ENCODE results near the gene LRRC8E. TPM values are rescaled to one million over a fixed set of nuclear protein-coding genes. Genes with fewer than 3 reads are reported as not detected.

The LRRC8E gene
- total and polyA plus RNA-seq, 7 donors, result 0.23 to 1.2 (median 1.2) TPM; not detected in 4

- peaks cover 0 to 47% (median 44%) of the 10 kb centered on the region in 4 donors for H3K4me1 ChIP-seq
- intact Hi-C loops (cut with DNase I), result loop anchor here (2.0 kb wide), 1 partner anchor 15 kb away; the partner anchor contains the start of gene SNAPC2
- no peaks in the 10 kb centered on the region for H3K27me3 ChIP-seq
- DNase-seq, result no peak
- no peak overlapping the region for H3K4me3 ChIP-seq
- H3K27ac ChIP-seq, result no peak overlapping the region
- H3K36me3 ChIP-seq, result peaks cover 12 to 42% (median 25%) of the 10 kb centered on the region in 4 donors
- 87 to 92% methylated on average over 10 of the region's 10 CpGs for WGBS, 2 donors
- no peak for TF ChIP-seq POLR2A (IDR thresholded peaks at IDR 0.05)
- TF ChIP-seq EP300 (IDR thresholded peaks at IDR 0.05), result no peak
- no peak for TF ChIP-seq POLR2AphosphoS5 (IDR thresholded peaks at IDR 0.05)
- no peak for TF ChIP-seq CTCF (IDR thresholded peaks at IDR 0.05)
- H3K9me3 ChIP-seq, result no peaks in the 10 kb centered on the region
These were observed 17.5 kb downstream of the LRRC8E start for GRCh38 chr19:7905859-7906258.

DNA sequence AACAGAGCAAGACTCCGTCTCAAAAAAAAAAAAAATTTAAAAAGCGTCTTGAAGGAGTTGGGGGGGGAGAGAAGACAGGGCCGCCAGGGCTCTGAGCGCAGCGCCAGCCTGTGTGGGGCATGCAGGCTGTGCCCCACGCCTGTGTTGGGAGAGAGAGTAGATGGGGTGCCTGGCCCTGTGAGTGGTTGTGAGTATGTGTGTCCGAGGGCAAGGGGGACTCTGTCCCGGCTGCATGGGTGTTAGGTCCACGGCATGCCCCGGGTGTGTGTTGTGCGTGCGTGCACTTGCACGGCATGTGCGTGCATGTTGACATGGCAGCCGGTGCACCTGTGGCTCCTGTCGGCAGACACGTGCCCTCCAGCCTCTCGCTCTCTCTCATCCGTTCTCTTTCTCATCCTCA lies 18.8 kb downstream of the LRRC8E start:
- intact Hi-C loops (cut with DNase I), result no loop called here
- Histone ChIP-seq H3K36me3 (peaks cover 25 to 55% (median 38%) of the 10 kb centered on the region in 4 donors), H3K27ac (no peak overlapping the region), H3K4me1 (peaks cover 0 to 47% (median 44%) of the 10 kb centered on the region in 4 donors), H3K9me3 (no peaks in the 10 kb centered on the region), H3K27me3 (no peaks in the 10 kb centered on the region), H3K4me3 (no peak overlapping the region)
- 94 to 96% methylated on average over 19 of the region's 19 CpGs for WGBS, 2 donors
- no peak for TF ChIP-seq POLR2AphosphoS5 (IDR thresholded peaks at IDR 0.05)
- no peak for TF ChIP-seq EP300 (IDR thresholded peaks at IDR 0.05)
- TF ChIP-seq POLR2A (IDR thresholded peaks at IDR 0.05), result no peak
- TF ChIP-seq CTCF (IDR thresholded peaks at IDR 0.05), result no peak
- DNase-seq, result no peak

GRCh38 chr19:7907544-7907943 lies 19.2 kb downstream of the LRRC8E start:
- Histone ChIP-seq H3K27me3 (no peaks in the 10 kb centered on the region), H3K27ac (no peak overlapping the region), H3K4me1 (peaks cover 0 to 45% (median 43%) of the 10 kb centered on the region in 4 donors), H3K36me3 (peaks cover 29 to 59% (median 42%) of the 10 kb centered on the region in 4 donors), H3K9me3 (no peaks in the 10 kb centered on the region), H3K4me3 (no peak overlapping the region)
- DNase-seq, result no peak
- no peak for TF ChIP-seq EP300 (IDR thresholded peaks at IDR 0.05)
- no peak for TF ChIP-seq POLR2A (IDR thresholded peaks at IDR 0.05)
- TF ChIP-seq CTCF (IDR thresholded peaks at IDR 0.05), result no peak
- no peak for TF ChIP-seq POLR2AphosphoS5 (IDR thresholded peaks at IDR 0.05)
- WGBS, 2 donors, result 92% methylated on average over 11 of the region's 11 CpGs
- intact Hi-C loops (cut with DNase I), result no loop called here

- WGBS, 2 donors, result 84 to 85% methylated on average over 14 of the region's 14 CpGs
- Histone ChIP-seq H3K9me3 (no peaks in the 10 kb centered on the region), H3K27ac (no peak overlapping the region), H3K27me3 (no peaks in the 10 kb centered on the region), H3K36me3 (peaks cover 35 to 65% (median 46%) of the 10 kb centered on the region in 4 donors), H3K4me1 (peaks cover 0 to 38% (median 36%) of the 10 kb centered on the region in 4 donors), H3K4me3 (no peak overlapping the region)
- intact Hi-C loops (cut with DNase I), result no loop called here
- no peak for TF ChIP-seq POLR2AphosphoS5 (IDR thresholded peaks at IDR 0.05)
- no peak for TF ChIP-seq CTCF (IDR thresholded peaks at IDR 0.05)
- TF ChIP-seq POLR2A (IDR thresholded peaks at IDR 0.05), result no peak
- no peak for TF ChIP-seq EP300 (IDR thresholded peaks at IDR 0.05)
- DNase-seq, result no peak
These were observed 19.9 kb downstream of the LRRC8E start for GRCh38 chr19:7908078-7908699.

Data from sigmoid colon (tissue), 7 donors.